GM18873 (cell line): ENCODE results near the gene ADCY5.

Experiments
- ATAC-seq: cut with Tn5 transposase; IDR thresholded peaks from one replicate; pipeline ENCODE4 v1.9.1; 2021; ENCODE audit warnings: mild to moderate bottlenecking, moderate library complexity, moderate number of reproducible peaks; ENCODE audit not compliant: unreplicated experiment, low FRiP score

Gene ADCY5

GRCh38 chr3:123347691-123348264, 101.1 kb downstream of the ADCY5 start:
- ATAC-seq, result no peak

- no peak for ATAC-seq
Measured at GRCh38 chr3:123347205-123347604, 101.7 kb downstream of the ADCY5 start.

GRCh38 chr3:123346021-123346420, 102.9 kb downstream of the ADCY5 start:
- no peak for ATAC-seq

- no peak for ATAC-seq
Measured at GRCh38 chr3:123344907-123345594, 103.8 kb downstream of the ADCY5 start.

- no peak for ATAC-seq
Measured at GRCh38 chr3:123344175-123344906, 104.5 kb downstream of the ADCY5 start.

- no peak for ATAC-seq
Measured at GRCh38 chr3:123343296-123344174, 105.4 kb downstream of the ADCY5 start.

- ATAC-seq, result no peak
Measured at GRCh38 chr3:123342631-123343080, 106.2 kb downstream of the ADCY5 start.

- ATAC-seq, result no peak
Measured at GRCh38 chr3:123341871-123342630, 106.8 kb downstream of the ADCY5 start.

- no peak for ATAC-seq
Measured at GRCh38 chr3:123340336-123340735, 108.6 kb downstream of the ADCY5 start.

GRCh38 chr3:123339302-123339701, 109.6 kb downstream of the ADCY5 start:
- no peak for ATAC-seq

GRCh38 chr3:123338620-123339061, 110.2 kb downstream of the ADCY5 start:
- ATAC-seq, result no peak

GRCh38 chr3:123337948-123338619, 110.8 kb downstream of the ADCY5 start:
- no peak for ATAC-seq

GRCh38 chr3:123337226-123337625, 111.7 kb downstream of the ADCY5 start:
- ATAC-seq, result no peak

GRCh38 chr3:123336441-123336851, 112.4 kb downstream of the ADCY5 start:
- no peak for ATAC-seq

GRCh38 chr3:123336001-123336400, 112.9 kb downstream of the ADCY5 start:
- ATAC-seq, result no peak

- ATAC-seq, result no peak
Measured at GRCh38 chr3:123335007-123335670, 113.8 kb downstream of the ADCY5 start.

- ATAC-seq, result no peak
Measured at GRCh38 chr3:123334056-123334455, 114.8 kb downstream of the ADCY5 start.

- ATAC-seq, result no peak
Measured at GRCh38 chr3:123333401-123333800, 115.5 kb downstream of the ADCY5 start.
